ENCODE results near the gene CDKAL1.

The CDKAL1 gene

GRCh38 chr6:20631549-20631924, 97.3 kb downstream of the CDKAL1 start:
- TF ChIP-seq TAF1 (IDR thresholded peaks at IDR 0.05; ENCODE audit: low read depth) (no peak), CEBPB (IDR thresholded peaks at IDR 0.05) (no peak), REST (IDR thresholded peaks at IDR 0.05; ENCODE audit: low read depth) (no peak), NFIC (IDR thresholded peaks at IDR 0.05) (no peak), TEAD4 (IDR thresholded peaks at IDR 0.05) (no peak), EP300 (IDR thresholded peaks at IDR 0.05; ENCODE audit: borderline replicate concordance) (no peak), FOXM1 (IDR thresholded peaks at IDR 0.05; ENCODE audit: borderline replicate concordance, low read depth) (no peak), TCF12 (IDR thresholded peaks at IDR 0.05; ENCODE audit: low read depth) (no peak), CREB1 (IDR thresholded peaks at IDR 0.05; ENCODE audit: low read depth) (no peak), USF1 (IDR thresholded peaks at IDR 0.05) (no peak), ZBTB7A (IDR thresholded peaks at IDR 0.05; ENCODE audit: low read depth) (no peak), RAD21 (IDR thresholded peaks at IDR 0.05; ENCODE audit: low read depth) (no peak), EGR1 (IDR thresholded peaks at IDR 0.05) (no peak), YY1 (IDR thresholded peaks at IDR 0.05; ENCODE audit: low read depth) (no peak), MAX (IDR thresholded peaks at IDR 0.05) (no peak)

GRCh38 chr6:20632696-20633095, 98.4 kb downstream of the CDKAL1 start:
- TF ChIP-seq FOXM1 (IDR thresholded peaks at IDR 0.05; ENCODE audit: borderline replicate concordance, low read depth) (no peak), RAD21 (IDR thresholded peaks at IDR 0.05; ENCODE audit: low read depth) (no peak), USF1 (IDR thresholded peaks at IDR 0.05) (no peak), ZBTB7A (IDR thresholded peaks at IDR 0.05; ENCODE audit: low read depth) (no peak), EGR1 (IDR thresholded peaks at IDR 0.05) (no peak), MAX (IDR thresholded peaks at IDR 0.05) (no peak), CREB1 (IDR thresholded peaks at IDR 0.05; ENCODE audit: low read depth) (no peak), TAF1 (IDR thresholded peaks at IDR 0.05; ENCODE audit: low read depth) (no peak), NFIC (IDR thresholded peaks at IDR 0.05) (no peak), REST (IDR thresholded peaks at IDR 0.05; ENCODE audit: low read depth) (no peak), CEBPB (IDR thresholded peaks at IDR 0.05) (no peak)

GRCh38 chr6:20633566-20634340, 99.5 kb downstream of the CDKAL1 start:
- TF ChIP-seq TCF12 (IDR thresholded peaks at IDR 0.05; ENCODE audit: low read depth) (no peak), MAX (IDR thresholded peaks at IDR 0.05) (no peak), ZBTB7A (IDR thresholded peaks at IDR 0.05; ENCODE audit: low read depth) (no peak), EGR1 (IDR thresholded peaks at IDR 0.05) (no peak), YY1 (IDR thresholded peaks at IDR 0.05; ENCODE audit: low read depth) (no peak), CEBPB (IDR thresholded peaks at IDR 0.05) (no peak), REST (IDR thresholded peaks at IDR 0.05; ENCODE audit: low read depth) (no peak), TEAD4 (IDR thresholded peaks at IDR 0.05) (no peak), FOXM1 (IDR thresholded peaks at IDR 0.05; ENCODE audit: borderline replicate concordance, low read depth) (no peak), USF1 (IDR thresholded peaks at IDR 0.05) (no peak), EP300 (IDR thresholded peaks at IDR 0.05; ENCODE audit: borderline replicate concordance) (no peak), NFIC (IDR thresholded peaks at IDR 0.05) (no peak), RAD21 (IDR thresholded peaks at IDR 0.05; ENCODE audit: low read depth) (no peak), CREB1 (IDR thresholded peaks at IDR 0.05; ENCODE audit: low read depth) (no peak), TAF1 (IDR thresholded peaks at IDR 0.05; ENCODE audit: low read depth) (no peak)
